Fibroblast of lung (primary cell): ENCODE measurements around the gene TRIM38.

Source experiments
- EZH2 ChIP-seq: IDR thresholded peaks from 2 replicates; pipeline ENCODE4 v1.5.1; 2012; ENCODE audit warnings: low read length, control low read depth, mild to moderate bottlenecking; ENCODE audit errors: missing control alignments
- TF ChIP-seq, protein P1 (sequence below), 2 donors: IDR thresholded peaks in 1 of 2; conservative IDR thresholded peaks in 1 of 2; 1 replicate in 1 of 2; 2 replicates in 1 of 2; pipeline ENCODE4 v1.5.1; 2011 to 2012; ENCODE audit warnings: low read length in 2 of 2, control low read depth in 1 of 2, inconsistent platforms in 1 of 2, low read depth in 1 of 2, mild to moderate bottlenecking in 1 of 2

GRCh38 chr6:25987845-25988244, 25.2 kb downstream of the TRIM38 start:
- TF ChIP-seq, protein P1, sequence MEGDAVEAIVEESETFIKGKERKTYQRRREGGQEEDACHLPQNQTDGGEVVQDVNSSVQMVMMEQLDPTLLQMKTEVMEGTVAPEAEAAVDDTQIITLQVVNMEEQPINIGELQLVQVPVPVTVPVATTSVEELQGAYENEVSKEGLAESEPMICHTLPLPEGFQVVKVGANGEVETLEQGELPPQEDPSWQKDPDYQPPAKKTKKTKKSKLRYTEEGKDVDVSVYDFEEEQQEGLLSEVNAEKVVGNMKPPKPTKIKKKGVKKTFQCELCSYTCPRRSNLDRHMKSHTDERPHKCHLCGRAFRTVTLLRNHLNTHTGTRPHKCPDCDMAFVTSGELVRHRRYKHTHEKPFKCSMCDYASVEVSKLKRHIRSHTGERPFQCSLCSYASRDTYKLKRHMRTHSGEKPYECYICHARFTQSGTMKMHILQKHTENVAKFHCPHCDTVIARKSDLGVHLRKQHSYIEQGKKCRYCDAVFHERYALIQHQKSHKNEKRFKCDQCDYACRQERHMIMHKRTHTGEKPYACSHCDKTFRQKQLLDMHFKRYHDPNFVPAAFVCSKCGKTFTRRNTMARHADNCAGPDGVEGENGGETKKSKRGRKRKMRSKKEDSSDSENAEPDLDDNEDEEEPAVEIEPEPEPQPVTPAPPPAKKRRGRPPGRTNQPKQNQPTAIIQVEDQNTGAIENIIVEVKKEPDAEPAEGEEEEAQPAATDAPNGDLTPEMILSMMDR (conservative IDR thresholded peaks at IDR 0.05 in 1 of 2, IDR thresholded peaks at IDR 0.05 in 1 of 2; ENCODE audit: low read depth in 1 of 2, low read length in 2 of 2): no peak
- TF ChIP-seq EZH2: no peak
